Activated T-cell treated with anti-CD3 and anti-CD28 coated beads for 48 hours (primary cell): ENCODE data around the gene ARHGEF11.
A peak's percentile ranks its signal among the peaks of the same experiment; 100 is the strongest.

Experiments
- DNase-seq: peaks from one replicate; pipeline ENCODE4 v3.0.0-alpha.2; 2020; ENCODE audit warnings: low read depth

Gene ARHGEF11

GRCh38 chr1:156894001-156894400, 151.5 kb downstream of the ARHGEF11 start:
- DNase-seq = no peak

GRCh38 chr1:156893048-156893953, 152.2 kb downstream of the ARHGEF11 start, which contains the start of gene PEAR1:
Gene PEAR1 (plus strand): TSS chr1:156893718. CDS start chr1:156903927, 10,209 bp downstream.
- no peak for DNase-seq

- DNase-seq = peak; percentile 88
These were observed 153.1 kb downstream of the ARHGEF11 start for GRCh38 chr1:156892190-156893047.

- DNase-seq = peak; percentile 46
These were observed 155.6 kb downstream of the ARHGEF11 start for GRCh38 chr1:156889802-156890580.

GRCh38 chr1:156887734-156888133, 157.8 kb downstream of the ARHGEF11 start:
- no peak for DNase-seq

GRCh38 chr1:156887317-156887716, 158.2 kb downstream of the ARHGEF11 start:
- no peak for DNase-seq

GRCh38 chr1:156886583-156887281, 158.8 kb downstream of the ARHGEF11 start:
- no peak for DNase-seq

- no peak for DNase-seq
These were observed 159.6 kb downstream of the ARHGEF11 start for GRCh38 chr1:156885880-156886355.

GRCh38 chr1:156885314-156885713, 160.2 kb downstream of the ARHGEF11 start:
- DNase-seq = no peak
